ENCODE data around the gene NSUN5.
"Not testable (repeated sequence)": the region's sequence is repeated elsewhere in the genome, so short reads cannot be mapped to it uniquely, and the experiment has no call there.

NSUN5 gene

GRCh38 chr7:73297235-73297634 lies 11.4 kb downstream of the NSUN5 start:
- not testable (repeated sequence) for DNase-seq (ENCODE audit: low read depth in 2 of 2)

DNA sequence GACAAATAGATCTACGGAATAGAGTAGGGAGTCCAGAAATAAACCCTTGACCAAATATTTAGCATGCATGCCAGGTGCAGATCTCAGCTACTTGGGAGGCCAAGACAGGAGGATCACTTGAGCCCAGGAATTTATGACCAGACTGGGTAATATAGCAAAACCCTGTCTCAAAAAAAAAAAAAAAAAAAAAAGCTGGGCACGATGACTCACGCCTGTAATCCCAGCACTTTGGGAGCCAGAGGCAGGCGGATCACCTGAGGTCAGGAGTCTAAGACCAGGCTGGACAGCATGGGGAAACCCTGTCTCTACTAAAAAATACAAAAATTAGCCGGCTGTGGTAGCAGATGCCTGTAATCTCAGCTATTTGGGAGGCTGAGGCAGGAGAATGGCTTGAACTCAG lies 31.4 kb downstream of the NSUN5 start:
- not testable (repeated sequence) for DNase-seq (ENCODE audit: low read depth in 2 of 2)

DNA sequence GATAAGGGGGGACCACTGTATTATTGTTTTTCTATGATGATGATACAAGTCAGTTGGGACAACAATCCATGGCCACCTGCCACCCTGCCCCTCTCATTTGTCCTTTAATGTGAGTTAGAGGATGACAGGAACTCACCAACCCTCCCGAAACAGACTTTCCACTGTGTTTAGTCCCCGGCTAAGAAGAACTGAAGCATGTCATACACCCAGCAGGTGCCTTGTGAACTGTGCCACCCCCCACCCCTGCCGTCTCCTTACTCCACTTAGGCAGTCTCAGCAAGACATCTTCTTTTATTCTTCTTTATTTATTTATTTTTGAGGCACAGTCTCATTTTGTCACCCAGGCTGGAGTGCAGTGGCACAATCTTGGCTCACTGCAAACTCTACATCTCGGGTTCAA lies 40.8 kb downstream of the NSUN5 start:
- DNase-seq (ENCODE audit: low read depth in 2 of 2): not testable (repeated sequence)

DNA sequence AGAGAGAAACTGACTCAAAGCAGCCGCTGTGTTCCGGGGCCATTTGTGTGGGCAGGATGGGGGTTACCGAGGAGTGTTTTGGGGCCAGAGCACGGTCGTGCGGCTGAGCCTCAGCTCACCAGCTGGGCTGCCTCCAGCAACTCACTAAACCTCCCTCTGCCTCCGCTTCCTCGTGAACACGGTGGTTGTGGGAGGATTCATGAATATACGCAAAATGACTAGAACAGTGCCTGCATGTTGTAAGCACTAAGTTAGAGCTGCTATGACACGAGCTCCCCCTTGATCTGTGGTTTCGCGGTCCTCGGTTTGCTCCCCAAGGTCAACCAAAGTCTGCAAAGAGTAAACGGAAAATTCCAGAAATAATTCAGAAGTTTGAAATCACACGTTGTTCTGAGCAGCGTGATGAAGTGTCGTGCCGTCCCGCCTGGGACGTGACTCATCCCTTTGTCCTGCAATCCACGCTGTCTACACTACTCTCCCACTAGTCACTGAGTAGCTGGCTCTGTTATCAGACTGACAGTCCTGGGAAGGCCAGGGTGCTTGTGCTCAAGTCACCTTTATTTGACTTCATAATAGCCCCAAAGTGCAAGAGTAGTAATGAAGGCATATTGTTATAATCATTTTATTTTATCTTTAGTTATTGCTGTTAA lies 41.8 kb downstream of the NSUN5 start:
- DNase-seq (ENCODE audit: low read depth in 2 of 2): not testable (repeated sequence)

DNA sequence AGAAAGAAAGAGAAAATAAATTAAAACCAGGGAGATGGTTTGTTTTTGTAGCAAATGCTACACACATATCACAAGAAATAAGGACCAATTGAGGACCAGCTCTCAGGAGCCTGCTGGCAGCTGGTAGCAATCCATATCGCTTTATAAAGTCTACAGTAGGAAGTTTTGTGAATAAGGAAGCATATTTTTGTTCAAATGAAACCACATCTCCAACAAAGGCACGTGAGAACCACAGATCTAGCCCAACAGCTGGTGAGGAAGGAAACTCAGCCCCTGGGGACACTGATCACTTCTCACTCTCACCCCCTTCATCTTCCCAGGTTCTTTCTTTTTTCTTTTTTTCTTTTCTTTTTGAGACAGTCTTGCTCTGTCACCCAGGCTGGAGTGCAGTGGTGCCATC lies 46.2 kb downstream of the NSUN5 start:
- DNase-seq (ENCODE audit: low read depth in 2 of 2): not testable (repeated sequence)

Data from stimulated activated CD8-positive, alpha-beta memory T cell treated with anti-CD3 and anti-CD28 coated beads, Interleukin-2, amount 100 ng/mL, for 48 hours (primary cell).